DND-41 (cell line): Measurements from ENCODE around the gene MFAP2.
"Not testable (repeated sequence)": the region's sequence is repeated elsewhere in the genome, so short reads cannot be mapped to it uniquely, and the experiment has no call there.

Experiments used
- CTCF ChIP-seq: IDR thresholded peaks from 2 replicates; pipeline ENCODE4 v1.5.1; 2012; ENCODE audit warnings: borderline replicate concordance, low read length, moderate library complexity, mild to moderate bottlenecking; ENCODE audit not compliant: poor library complexity, severe bottlenecking; ENCODE audit errors: extremely low read depth
- EZH2 ChIP-seq: IDR thresholded peaks from 3 replicates; pipeline ENCODE4 v1.6.1; 2012; ENCODE audit warnings: borderline replicate concordance, low read depth, mild to moderate bottlenecking, moderate library complexity, low read length, inconsistent platforms; ENCODE audit not compliant: severe bottlenecking

DNA sequence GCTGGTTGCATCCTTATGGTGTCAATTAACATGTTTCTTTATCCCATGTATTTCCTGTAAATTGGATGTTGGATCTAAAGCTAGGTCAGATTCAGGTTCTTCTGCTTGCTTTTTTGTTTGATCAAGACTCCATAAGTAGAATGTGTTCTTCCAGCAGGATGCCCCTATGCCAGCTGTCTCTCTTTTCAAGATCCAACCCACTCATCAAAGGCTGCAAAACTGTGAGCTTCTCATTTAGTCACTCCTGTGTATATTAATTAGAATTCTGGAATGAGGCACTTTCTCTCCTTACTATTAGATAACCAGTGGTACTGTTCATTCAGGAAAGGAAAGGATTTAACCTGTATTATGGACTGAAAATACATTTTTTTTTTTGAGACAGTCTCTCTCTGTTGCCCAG lies 46.5 kb downstream of the MFAP2 start:
- TF ChIP-seq CTCF, EZH2: not testable (repeated sequence)
